Large intestine (tissue), 3 donors: ENCODE data around the gene PSORS1C1. TPM values are rescaled to one million over a fixed set of nuclear protein-coding genes. Genes with fewer than 3 reads are reported as not detected.

Experiments
- DNase-seq, 2 donors: peaks; one replicate each; pipeline versions ENCODE4 v3.0.0 to v3.0.0-alpha.2; 2013
- H3K27ac ChIP-seq: one replicate; pipeline ENCODE4 v1.5.1; 2013; ENCODE audit warnings: low read length
- H3K27me3 ChIP-seq: 2 replicates; pipeline ENCODE4 v1.6.1; 2013; ENCODE audit warnings: low read length; ENCODE audit not compliant: control insufficient read depth, insufficient read depth
- H3K36me3 ChIP-seq: 2 replicates; pipeline ENCODE4 v1.6.1; 2013; ENCODE audit warnings: low read length; ENCODE audit not compliant: control insufficient read depth, insufficient read depth
- H3K4me1 ChIP-seq: one replicate; pipeline ENCODE4 v1.6.1; 2013; ENCODE audit warnings: low read length; ENCODE audit not compliant: control insufficient read depth, insufficient read depth
- H3K4me3 ChIP-seq: one replicate; pipeline ENCODE4 v1.5.1; 2013; ENCODE audit warnings: low read length
- H3K9me3 ChIP-seq: one replicate; pipeline ENCODE4 v1.6.1; 2013; ENCODE audit warnings: mild to moderate bottlenecking, low read depth, low read length, moderate library complexity; ENCODE audit not compliant: control insufficient read depth
- WGBS: methylation state at CpG from one replicate; pipeline ENCODE4 v1.1.5; 2013; ENCODE audit warnings: low lambda C conversion rate; ENCODE audit not compliant: insufficient coverage; 5-methylcytosine and 5-hydroxymethylcytosine counted together
- polyA plus RNA-seq: library from polyadenylated mRNA; unstranded; fragments of 120-200 nt; gene quantifications from one replicate; pipeline ENCODE4 v1.2.1, GENCODE V29; 2013

The PSORS1C1 gene
- polyA plus RNA-seq, 1 donor = 0.33 TPM

GRCh38 chr6:31096215-31096614, 18.4 kb upstream of the PSORS1C1 start:
- no peaks in the 10 kb centered on the region for H3K4me1 ChIP-seq
- H3K9me3 ChIP-seq = no peaks in the 10 kb centered on the region
- WGBS = 60% methylated on average over 1 of the region's 3 CpGs
- H3K27ac ChIP-seq = no peak overlapping the region
- H3K4me3 ChIP-seq = no peak overlapping the region
- H3K36me3 ChIP-seq = no peaks in the 10 kb centered on the region
- DNase-seq = no peak
- no peaks in the 10 kb centered on the region for H3K27me3 ChIP-seq

GRCh38 chr6:31096656-31097055, 17.9 kb upstream of the PSORS1C1 start:
- H3K9me3 ChIP-seq = no peaks in the 10 kb centered on the region

GRCh38 chr6:31098449-31098938, 16.1 kb upstream of the PSORS1C1 start:
- WGBS = 79% methylated on average over 3 of the region's 4 CpGs

More at GRCh38 chr6:31096656-31097055, 17.9 kb upstream of the PSORS1C1 start:
- no CpG with 5 or more reads among the region's 5 CpGs for WGBS
- DNase-seq = no peak
- H3K4me1 ChIP-seq = no peaks in the 10 kb centered on the region
- H3K27ac ChIP-seq = no peak overlapping the region
- H3K36me3 ChIP-seq = no peaks in the 10 kb centered on the region
- H3K4me3 ChIP-seq = no peak overlapping the region
- H3K27me3 ChIP-seq = no peaks in the 10 kb centered on the region

GRCh38 chr6:31103136-31103535, 11.5 kb upstream of the PSORS1C1 start:
- Histone ChIP-seq H3K36me3 (no peaks in the 10 kb centered on the region), H3K9me3 (no peaks in the 10 kb centered on the region), H3K4me1 (no peaks in the 10 kb centered on the region), H3K27ac (no peak overlapping the region), H3K4me3 (no peak overlapping the region), H3K27me3 (no peaks in the 10 kb centered on the region)
- WGBS = no CpG with 5 or more reads among the region's 2 CpGs
- DNase-seq = no peak

More at GRCh38 chr6:31098449-31098938, 16.1 kb upstream of the PSORS1C1 start:
- DNase-seq = no peak
- H3K27ac ChIP-seq = no peak overlapping the region
- no peak overlapping the region for H3K4me3 ChIP-seq
- H3K27me3 ChIP-seq = no peaks in the 10 kb centered on the region
- no peaks in the 10 kb centered on the region for H3K4me1 ChIP-seq
- no peaks in the 10 kb centered on the region for H3K9me3 ChIP-seq
- H3K36me3 ChIP-seq = no peaks in the 10 kb centered on the region

GRCh38 chr6:31107052-31107451, 7.5 kb upstream of the PSORS1C1 start:
- DNase-seq = no peak
- no peaks in the 10 kb centered on the region for H3K4me1 ChIP-seq
- no peak overlapping the region for H3K4me3 ChIP-seq
- H3K27me3 ChIP-seq = peaks cover 26% of the 10 kb centered on the region
- no peaks in the 10 kb centered on the region for H3K36me3 ChIP-seq
- no CpG with 5 or more reads among the region's 4 CpGs for WGBS
- no peak overlapping the region for H3K27ac ChIP-seq
- H3K9me3 ChIP-seq = no peaks in the 10 kb centered on the region

- no CpG with 5 or more reads among the region's 11 CpGs for WGBS
- H3K27me3 ChIP-seq = peaks cover 37% of the 10 kb centered on the region
- no peak for DNase-seq
These were observed 3.6 kb upstream of the PSORS1C1 start for GRCh38 chr6:31110825-31111582.

GRCh38 chr6:31111712-31112111, 2.9 kb upstream of the PSORS1C1 start:
- no CpG with 5 or more reads among the region's 13 CpGs for WGBS
- Histone ChIP-seq H3K27ac (no peak overlapping the region), H3K4me1 (no peaks in the 10 kb centered on the region), H3K4me3 (no peak overlapping the region), H3K9me3 (no peaks in the 10 kb centered on the region), H3K27me3 (peaks cover 39% of the 10 kb centered on the region), H3K36me3 (no peaks in the 10 kb centered on the region)
- no peak for DNase-seq

More at GRCh38 chr6:31110825-31111582, 3.6 kb upstream of the PSORS1C1 start:
- no peaks in the 10 kb centered on the region for H3K36me3 ChIP-seq
- no peaks in the 10 kb centered on the region for H3K9me3 ChIP-seq
- H3K4me1 ChIP-seq = no peaks in the 10 kb centered on the region
- no peak overlapping the region for H3K4me3 ChIP-seq
- H3K27ac ChIP-seq = no peak overlapping the region

GRCh38 chr6:31112478-31112877, 2.1 kb upstream of the PSORS1C1 start, which contains the start of gene C6orf15:
TSS of gene C6orf15 (minus strand) at chr6:31112575. CDS start at chr6:31112555, 20 bp downstream.
- H3K4me3 ChIP-seq = no peak within 1 kb of the TSS
- H3K36me3 ChIP-seq = no peaks in the 10 kb centered on the region
- WGBS = no CpG with 5 or more reads among the region's 5 CpGs
- no peaks in the 10 kb centered on the region for H3K9me3 ChIP-seq
- DNase-seq = no peak
- peaks cover 47% of the 10 kb centered on the region for H3K27me3 ChIP-seq
- H3K4me1 ChIP-seq = no peaks in the 10 kb centered on the region
- H3K27ac ChIP-seq = no peak within 1 kb of the TSS

GRCh38 chr6:31113861-31114540, 599 bp upstream of the PSORS1C1 start:
- peaks cover 52% of the 10 kb centered on the region for H3K27me3 ChIP-seq
- H3K27ac ChIP-seq = no peak overlapping the region
- no peaks in the 10 kb centered on the region for H3K9me3 ChIP-seq
- H3K36me3 ChIP-seq = no peaks in the 10 kb centered on the region
- no peaks in the 10 kb centered on the region for H3K4me1 ChIP-seq
- DNase-seq = no peak
- H3K4me3 ChIP-seq = no peak overlapping the region
- WGBS = no CpG with 5 or more reads among the region's 7 CpGs

- Histone ChIP-seq H3K36me3 (no peaks in the 10 kb centered on the region), H3K9me3 (no peaks in the 10 kb centered on the region), H3K4me3 (no peak overlapping the region), H3K27me3 (peaks cover 44% of the 10 kb centered on the region), H3K4me1 (no peaks in the 10 kb centered on the region), H3K27ac (no peak overlapping the region)
- no peak for DNase-seq
- 100% methylated on average over 1 of the region's 9 CpGs for WGBS
These were observed 610 bp downstream of the PSORS1C1 start for GRCh38 chr6:31114970-31115849.
